HEK293 (cell line): ENCODE results near the gene CD3G.

ENCODE experiments used
- CTCF ChIA-PET: fragments of 350-600 bp; formaldehyde crosslinking; extraction: SDS; loops from one replicate; lab custom pipeline; 2021; ENCODE audit warnings: antibody characterized with exemption; lab: Yijun Ruan, JAX
- POLR2A ChIA-PET: fragments of 300-600 bp; formaldehyde crosslinking; extraction: SDS; loops from one replicate; lab custom pipeline; 2020; ENCODE audit warnings: antibody characterized with exemption, inconsistent platforms; lab: Yijun Ruan, JAX
- H3K27ac ChIP-seq: fragments of 200-500 bp; sonication (Bioruptor generic); 2 replicates; pipeline ENCODE4 v1.5.1; 2014; ENCODE audit warnings: low read depth, low read length, control low read depth, inconsistent platforms; ENCODE audit errors: extremely low read depth
- H3K36me3 ChIP-seq, 2 experiments: fragments of 200-500 bp in 1 of 2; sonication (Bioruptor generic) in 1 of 2; 1 replicate in 1 of 2; 2 replicates in 1 of 2; pipeline ENCODE4 v1.5.1; 2014 to 2017; ENCODE audit warnings: inconsistent platforms in 2 of 2, low read length in 2 of 2; ENCODE audit not compliant: control insufficient read depth in 2 of 2, insufficient read depth in 1 of 2
- H3K4me1 ChIP-seq: fragments of 200-500 bp; sonication (Bioruptor generic); 2 replicates; pipeline ENCODE4 v1.5.1; 2014; ENCODE audit warnings: mild to moderate bottlenecking, low read length, inconsistent platforms; ENCODE audit not compliant: control insufficient read depth, insufficient read depth
- H3K4me3 ChIP-seq: 2 replicates; pipeline ENCODE4 v1.5.1; 2011; ENCODE audit warnings: low read depth, mild to moderate bottlenecking, control low read depth, low read length, moderate library complexity
- H3K9me3 ChIP-seq: fragments of 200-500 bp; sonication (Bioruptor generic); 2 replicates; pipeline ENCODE4 v1.5.1; 2014; ENCODE audit warnings: low read depth, low read length, inconsistent platforms; ENCODE audit not compliant: control insufficient read depth, insufficient read depth
- BCL11A ChIP-seq: fragments of 450-650 bp; formaldehyde crosslinking; IDR thresholded peaks from 2 replicates; pipeline ENCODE4 v1.5.1; 2016; ENCODE audit warnings: low read depth, missing biosample characterization, missing genetic modification characterization
- BCL11B ChIP-seq: fragments of 450-650 bp; formaldehyde crosslinking; IDR thresholded peaks from 2 replicates; pipeline ENCODE4 v1.5.1; 2016; ENCODE audit warnings: low read depth, missing biosample characterization, missing genetic modification characterization
- HIC1 ChIP-seq: fragments of 450-650 bp; formaldehyde crosslinking; IDR thresholded peaks from 2 replicates; pipeline ENCODE4 v1.5.1; 2016; ENCODE audit warnings: missing biosample characterization, missing genetic modification characterization
- ZBTB8A ChIP-seq: fragments of 450-650 bp; formaldehyde crosslinking; IDR thresholded peaks from 2 replicates; pipeline ENCODE4 v1.5.1; 2016; ENCODE audit warnings: missing biosample characterization, missing genetic modification characterization
- ZNF148 ChIP-seq: fragments of 450-650 bp; formaldehyde crosslinking; IDR thresholded peaks from 2 replicates; pipeline ENCODE4 v1.5.0; 2017; ENCODE audit warnings: missing biosample characterization, missing genetic modification characterization, borderline replicate concordance
- ZNF2 ChIP-seq: fragments of 450-650 bp; formaldehyde crosslinking; IDR thresholded peaks from 2 replicates; pipeline ENCODE4 v1.5.1; 2016; ENCODE audit warnings: missing biosample characterization, missing genetic modification characterization
- ZNF211 ChIP-seq: fragments of 450-650 bp; formaldehyde crosslinking; IDR thresholded peaks from 2 replicates; pipeline ENCODE4 v1.5.1; 2016; ENCODE audit warnings: low read depth, missing biosample characterization, missing genetic modification characterization
- ZNF362 ChIP-seq: fragments of 450-650 bp; formaldehyde crosslinking; IDR thresholded peaks from 2 replicates; pipeline ENCODE4 v1.5.1; 2016; ENCODE audit warnings: missing biosample characterization, missing genetic modification characterization
- ZNF488 ChIP-seq: fragments of 450-650 bp; formaldehyde crosslinking; IDR thresholded peaks from 2 replicates; pipeline ENCODE4 v1.5.1; 2016; ENCODE audit warnings: missing biosample characterization, missing genetic modification characterization
- ZNF621 ChIP-seq: fragments of 450-650 bp; formaldehyde crosslinking; IDR thresholded peaks from 2 replicates; pipeline ENCODE4 v1.5.1; 2017; ENCODE audit warnings: missing biosample characterization, missing genetic modification characterization
- ZNF654 ChIP-seq: fragments of 450-650 bp; formaldehyde crosslinking; IDR thresholded peaks from 2 replicates; pipeline ENCODE4 v1.5.1; 2016; ENCODE audit warnings: low read depth, missing biosample characterization, missing genetic modification characterization
- ZNF660 ChIP-seq: fragments of 450-650 bp; IDR thresholded peaks from 2 replicates; pipeline ENCODE4 v1.5.1; 2018; ENCODE audit warnings: missing biosample characterization, mild to moderate bottlenecking, missing genetic modification characterization
- ZNF837 ChIP-seq: fragments of 450-650 bp; formaldehyde crosslinking; IDR thresholded peaks from 2 replicates; pipeline ENCODE4 v1.5.1; 2016; ENCODE audit warnings: missing biosample characterization, missing genetic modification characterization

Gene CD3G

GRCh38 chr11:118353084-118353710 is 9.1 kb downstream of the CD3G start:
- Histone ChIP-seq H3K36me3 (no peaks in the 10 kb centered on the region), H3K9me3 (no peaks in the 10 kb centered on the region), H3K4me1 (no peaks in the 10 kb centered on the region)
- TF ChIP-seq ZNF660 (tag by site-specific recombination) (no peak), ZNF2 (tag by site-specific recombination) (0 out of 2 replicates have a peak, but pooled peaks have one; percentile 34), HIC1 (tag by site-specific recombination) (no peak), ZNF211 (tag by site-specific recombination) (no peak), ZNF621 (no peak), ZNF362 (peak; percentile 68; the same call in 1 of the 2 replicates), ZNF654 (tag by site-specific recombination) (peak; percentile 49), BCL11A (no peak), ZNF837 (tag by site-specific recombination) (no peak), ZNF148 (no peak)
- TF ChIP-seq, all 188 proteins: peak for 3
- ChIA-PET CTCF (interaction anchor here (0.6 to 4.8 kb wide), 17 partner anchors 10 to 234 kb away, joined by 3 to 52 read pairs (median 4); no protein-coding TSS in a partner anchor), POLR2A (no interaction called here)
- Histone ChIP-seq H3K4me3 (no peak overlapping the region), H3K27ac (no peak overlapping the region)

GRCh38 chr11:118358071-118358470 is 13.9 kb downstream of the CD3G start:
- ChIA-PET CTCF (interaction anchor here (0.7 to 1.1 kb wide), 2 partner anchors 9 to 162 kb away, joined by 3 to 4 read pairs; no protein-coding TSS in a partner anchor), POLR2A (no interaction called here)
- no peak overlapping the region for H3K4me3 ChIP-seq

More at GRCh38 chr11:118358071-118358470, 13.9 kb downstream of the CD3G start:
- no peak overlapping the region for H3K27ac ChIP-seq
- 0 out of 2 replicates have a peak, but pooled peaks have one; percentile 25 for TF ChIP-seq ZNF660 (tag by site-specific recombination)
- TF ChIP-seq BCL11B (tag by site-specific recombination), result no peak
- no peak for TF ChIP-seq ZNF488
- TF ChIP-seq ZBTB8A (tag by site-specific recombination), result no peak
- 0 out of 2 replicates have a peak, but pooled peaks cover 2% of the 10 kb centered on the region for H3K4me1 ChIP-seq
- H3K36me3 ChIP-seq, result peaks cover 0 to 7% of the 10 kb centered on the region in 2 experiments; a peak in 2 of 3 replicates
- no peaks in the 10 kb centered on the region for H3K9me3 ChIP-seq
